HL-60 (cell line): ENCODE measurements around the gene ARMH4.

Source experiments
- CTCF ChIP-seq: IDR thresholded peaks from one replicate; pipeline ENCODE4 v1.5.1; 2011; ENCODE audit warnings: low read length, control low read depth, inconsistent platforms; ENCODE audit not compliant: insufficient read depth
- GABPA ChIP-seq: IDR thresholded peaks from 2 replicates; pipeline ENCODE4 v1.6.1; 2012; ENCODE audit warnings: low read depth
- POLR2AphosphoS5 ChIP-seq: IDR thresholded peaks from 2 replicates; pipeline ENCODE4 v1.6.1; 2012; ENCODE audit warnings: low read depth

- TF ChIP-seq CTCF (no peak), GABPA (no peak), POLR2AphosphoS5 (no peak)
These were observed 13.1 kb downstream of the ARMH4 start for GRCh38 chr14:58138714-58139482.
